Ecto neural progenitor cell (in vitro differentiated cells): Measurements from ENCODE around the gene CKS1B.

Source experiments
- DNase-seq: peaks from one replicate; pipeline ENCODE4 v3.0.0-alpha.2; 2018; ENCODE audit warnings: low spot score

CKS1B gene

DNA sequence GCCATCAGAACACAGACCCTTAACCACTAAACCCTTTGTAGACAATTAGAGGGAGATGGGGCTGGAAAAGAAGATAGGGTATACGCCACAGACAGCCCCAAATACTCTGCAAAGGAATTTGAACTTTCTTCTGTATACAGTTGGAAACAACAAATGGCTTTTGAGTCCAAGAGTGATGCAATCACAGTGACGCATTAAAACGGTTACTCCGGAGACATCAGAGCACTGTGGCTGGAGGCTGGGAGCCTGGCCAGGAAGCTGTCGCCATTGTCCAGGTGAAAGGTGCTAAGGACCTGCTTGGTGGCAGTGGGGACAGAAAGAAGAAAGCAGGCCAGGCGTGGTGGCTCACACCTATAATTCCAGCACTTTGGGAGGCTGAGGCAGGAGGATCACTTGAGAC, 12.8 kb downstream of the CKS1B start:
- DNase-seq, result no peak

DNA sequence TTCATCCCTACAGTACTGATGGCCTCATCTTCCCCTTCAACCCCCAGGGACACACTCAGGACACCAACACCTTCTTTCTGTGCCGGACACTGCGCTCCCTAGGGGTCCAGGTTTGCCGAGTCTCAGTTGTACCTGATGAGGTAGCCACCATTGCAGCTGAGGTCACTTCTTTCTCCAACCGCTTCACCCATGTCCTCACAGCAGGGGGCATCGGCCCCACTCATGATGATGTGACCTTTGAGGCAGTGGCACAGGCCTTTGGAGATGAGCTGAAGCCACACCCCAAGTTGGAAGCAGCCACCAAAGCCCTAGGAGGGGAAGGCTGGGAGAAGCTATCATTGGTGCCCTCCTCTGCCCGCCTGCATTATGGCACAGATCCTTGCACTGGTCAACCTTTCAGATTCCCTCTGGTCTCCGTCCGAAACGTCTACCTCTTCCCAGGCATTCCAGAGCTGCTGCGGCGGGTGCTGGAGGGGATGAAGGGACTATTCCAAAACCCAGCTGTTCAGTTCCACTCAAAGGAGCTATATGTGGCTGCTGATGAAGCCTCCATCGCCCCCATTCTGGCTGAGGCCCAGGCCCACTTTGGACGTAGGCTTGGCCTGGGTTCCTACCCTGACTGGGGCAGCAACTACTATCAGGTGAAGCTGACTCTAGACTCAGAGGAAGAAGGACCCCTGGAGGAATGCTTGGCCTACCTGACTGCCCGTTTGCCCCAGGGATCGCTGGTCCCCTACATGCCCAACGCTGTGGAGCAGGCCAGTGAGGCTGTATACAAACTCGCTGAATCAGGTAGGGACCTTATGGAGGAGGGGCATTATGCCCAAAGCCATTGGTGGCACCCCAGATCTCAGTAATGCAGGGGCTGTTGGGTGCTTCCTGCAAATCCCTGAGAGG, 13.8 kb downstream of the CKS1B start:
- no peak for DNase-seq

DNA sequence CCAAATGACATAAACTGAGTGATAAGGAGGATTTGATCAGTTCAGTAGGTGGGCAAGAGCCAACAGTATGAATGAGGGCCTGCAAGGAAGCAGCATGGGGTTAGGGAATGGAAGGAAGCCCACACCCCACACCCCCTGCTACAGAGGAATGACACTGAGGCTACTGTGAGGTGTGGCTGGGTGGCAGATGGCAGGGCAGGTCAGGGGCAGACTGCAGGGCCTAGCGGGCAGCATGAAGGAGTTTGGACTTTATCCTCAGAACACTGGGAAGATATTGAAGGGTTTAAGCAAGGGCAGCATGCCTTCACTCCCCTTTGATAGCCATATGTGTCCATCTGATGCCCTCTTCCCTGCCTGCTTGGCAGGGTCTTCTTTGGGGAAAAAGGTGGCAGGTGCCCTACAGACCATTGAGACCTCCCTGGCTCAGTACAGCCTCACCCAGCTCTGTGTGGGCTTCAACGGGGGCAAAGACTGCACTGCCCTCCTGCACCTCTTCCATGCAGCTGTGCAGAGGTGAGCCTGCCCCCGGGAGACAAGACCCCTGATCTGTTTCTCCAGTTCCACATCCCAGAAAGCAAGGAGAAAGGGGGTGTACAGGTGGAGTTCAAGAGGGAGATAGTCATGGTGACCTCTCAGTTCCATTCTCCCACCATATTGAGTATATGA, 14.8 kb downstream of the CKS1B start:
- DNase-seq, result no peak

DNA sequence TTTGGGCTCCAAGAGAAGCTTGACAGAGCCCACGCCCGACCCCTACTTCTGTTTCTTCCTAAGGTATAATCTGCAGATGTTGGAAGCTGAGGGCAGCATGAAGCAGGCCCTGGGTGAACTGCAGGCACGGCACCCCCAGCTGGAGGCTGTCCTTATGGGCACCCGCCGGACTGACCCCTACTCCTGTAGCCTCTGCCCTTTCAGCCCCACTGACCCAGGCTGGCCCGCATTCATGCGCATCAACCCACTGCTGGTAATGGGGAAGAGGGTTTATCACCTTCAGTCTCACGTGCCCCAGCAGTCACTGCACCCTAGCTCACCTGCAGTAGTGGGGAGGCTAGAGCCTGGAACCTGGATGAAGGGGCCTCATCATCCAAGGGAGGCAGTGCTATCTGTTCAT, 15.8 kb downstream of the CKS1B start:
- DNase-seq, result no peak

DNA sequence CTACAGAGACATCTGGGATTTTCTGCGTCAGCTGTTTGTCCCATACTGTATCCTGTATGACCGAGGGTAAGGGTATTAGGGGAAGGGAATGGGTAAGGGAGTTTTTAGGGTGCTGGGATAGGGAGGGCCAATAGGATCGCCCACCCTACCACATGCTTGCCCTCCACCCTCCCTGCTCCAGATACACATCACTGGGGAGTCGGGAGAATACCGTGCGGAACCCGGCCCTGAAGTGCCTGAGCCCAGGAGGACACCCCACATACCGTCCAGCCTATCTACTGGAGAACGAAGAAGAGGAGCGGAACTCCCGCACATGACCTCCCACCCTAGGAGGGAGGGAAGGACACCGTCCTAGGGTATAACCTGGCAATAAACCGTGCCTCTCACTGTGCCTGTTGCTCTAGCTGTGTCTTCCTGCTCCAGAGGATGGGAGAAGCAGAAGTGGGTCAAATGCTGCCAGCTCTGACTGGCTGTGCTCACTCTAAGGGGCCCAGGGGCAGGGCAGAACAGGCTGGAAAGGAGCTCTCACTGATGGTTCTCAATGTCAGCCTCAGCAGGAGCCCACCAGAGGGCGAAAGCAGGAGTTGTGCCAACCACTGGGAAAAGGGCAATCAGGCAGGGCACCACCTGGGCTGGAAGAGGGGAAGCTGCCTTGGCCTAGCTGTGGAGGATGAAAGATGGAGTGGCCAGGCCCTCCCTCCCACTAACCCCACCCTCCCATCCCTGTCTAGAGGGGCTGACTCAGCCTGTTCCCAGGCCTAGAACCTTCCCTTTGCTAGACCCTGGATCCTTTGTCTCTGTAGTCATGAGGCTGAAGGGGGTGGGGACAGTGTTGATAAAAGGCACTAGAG, 18.5 kb downstream of the CKS1B start:
- DNase-seq, result peak; percentile 43

DNA sequence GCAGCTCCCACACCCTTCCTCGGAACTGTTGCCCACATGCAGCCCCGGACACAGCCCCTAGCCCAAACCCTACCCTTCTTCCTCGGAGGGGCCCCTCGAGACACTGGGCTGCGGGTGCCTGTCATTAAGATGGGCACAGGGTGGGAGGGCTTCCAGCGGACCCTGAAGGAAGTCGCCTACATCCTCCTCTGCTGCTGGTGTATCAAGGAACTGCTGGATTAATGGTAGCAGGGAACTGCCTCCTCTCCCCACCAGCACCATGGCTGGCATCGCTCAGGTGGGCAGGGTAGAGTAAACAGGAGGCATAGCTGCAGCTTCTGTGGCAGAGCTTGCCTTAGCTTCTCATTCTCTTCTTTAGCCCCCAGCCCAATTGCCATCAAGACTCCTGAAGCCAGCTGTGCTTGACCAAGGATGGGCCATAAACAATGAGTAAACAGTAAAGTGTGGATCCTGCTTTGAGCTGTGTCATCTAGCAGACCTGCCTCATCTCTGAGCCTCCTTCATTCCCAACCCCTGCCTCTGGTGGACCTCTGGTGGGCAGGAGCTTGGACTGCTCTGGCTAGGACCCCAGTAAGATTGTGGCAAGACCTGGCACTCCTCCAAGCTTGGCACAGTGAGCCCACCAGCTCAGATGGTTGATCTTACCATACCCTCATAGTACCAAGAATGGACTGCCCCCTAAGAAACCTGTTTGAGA, 19.2 kb downstream of the CKS1B start, which contains the start of gene LENEP:
TSS of gene LENEP (plus strand) at position 15 of the 697 bp plus-strand sequence. CDS start at position 37, 22 bp downstream.
- DNase-seq, result peak; percentile 19

DNA sequence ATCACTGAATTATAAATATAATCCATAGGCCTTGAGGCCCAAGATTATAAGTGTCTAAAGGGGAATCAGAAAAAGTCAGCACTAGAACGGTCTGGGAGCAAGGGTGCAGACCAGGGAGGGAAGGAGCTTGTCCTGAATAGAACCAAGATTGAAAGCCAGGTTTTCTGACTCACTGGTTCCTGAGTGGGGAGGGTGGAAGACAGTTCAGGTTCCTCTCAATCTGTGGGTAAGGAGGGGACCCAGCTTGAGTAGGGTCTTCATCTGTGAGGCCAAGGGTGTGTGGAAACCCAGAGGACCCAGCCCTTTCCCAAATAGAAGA, 19.7 kb downstream of the CKS1B start:
- DNase-seq, result peak; percentile 31

DNA sequence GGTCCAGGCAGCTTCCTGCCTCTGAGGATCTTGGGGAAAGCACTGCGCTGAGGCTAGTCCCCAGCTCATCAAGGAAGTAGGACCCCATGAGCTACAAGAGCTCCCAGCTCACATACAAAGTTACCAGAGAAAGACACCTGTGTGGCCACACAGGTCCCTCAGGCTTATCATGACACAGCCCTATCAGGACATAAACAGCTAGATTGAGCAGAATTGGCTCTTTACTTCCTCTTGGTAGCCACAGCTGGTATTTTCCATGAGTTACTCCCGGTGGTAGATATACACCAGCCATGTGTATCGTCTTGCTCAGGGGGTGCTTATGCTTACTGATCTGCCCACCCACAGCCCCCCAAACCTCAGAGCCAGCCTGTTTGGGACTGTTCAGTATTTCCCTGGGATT, 20.1 kb downstream of the CKS1B start:
- DNase-seq, result peak; percentile 32

DNA sequence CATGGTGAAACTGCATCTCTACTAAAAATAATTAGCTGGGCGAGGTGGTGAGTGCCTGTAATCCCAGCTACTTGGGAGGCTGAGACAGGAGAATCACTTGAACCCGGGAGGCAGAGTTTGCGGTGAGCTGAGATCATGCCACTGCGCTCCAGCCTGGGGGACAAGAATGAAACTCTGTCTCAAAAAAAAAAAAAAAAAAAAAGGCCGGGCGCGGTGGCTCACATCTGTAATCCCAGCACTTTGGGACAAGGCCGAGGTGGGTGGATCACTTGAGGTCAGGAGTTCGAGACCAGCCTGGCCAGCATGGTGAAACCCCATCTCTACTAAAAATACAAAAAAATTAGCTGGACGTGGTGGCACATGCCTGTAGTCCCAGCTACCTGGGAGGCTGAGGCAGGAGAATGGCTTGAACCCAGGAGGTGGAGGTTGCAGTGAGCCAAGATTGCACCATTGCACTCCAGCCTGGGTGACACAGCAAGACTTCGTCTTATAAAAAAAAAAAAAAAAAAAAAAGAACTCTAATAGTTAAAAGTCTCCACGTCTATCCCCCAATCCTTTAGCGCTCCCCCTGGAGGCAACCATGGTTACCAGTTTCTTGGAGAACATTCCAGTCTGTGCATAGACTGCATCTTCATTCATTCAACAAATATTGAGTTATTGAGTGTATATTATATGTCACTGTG, 21.0 kb downstream of the CKS1B start:
- DNase-seq, result peak; percentile 52

DNA sequence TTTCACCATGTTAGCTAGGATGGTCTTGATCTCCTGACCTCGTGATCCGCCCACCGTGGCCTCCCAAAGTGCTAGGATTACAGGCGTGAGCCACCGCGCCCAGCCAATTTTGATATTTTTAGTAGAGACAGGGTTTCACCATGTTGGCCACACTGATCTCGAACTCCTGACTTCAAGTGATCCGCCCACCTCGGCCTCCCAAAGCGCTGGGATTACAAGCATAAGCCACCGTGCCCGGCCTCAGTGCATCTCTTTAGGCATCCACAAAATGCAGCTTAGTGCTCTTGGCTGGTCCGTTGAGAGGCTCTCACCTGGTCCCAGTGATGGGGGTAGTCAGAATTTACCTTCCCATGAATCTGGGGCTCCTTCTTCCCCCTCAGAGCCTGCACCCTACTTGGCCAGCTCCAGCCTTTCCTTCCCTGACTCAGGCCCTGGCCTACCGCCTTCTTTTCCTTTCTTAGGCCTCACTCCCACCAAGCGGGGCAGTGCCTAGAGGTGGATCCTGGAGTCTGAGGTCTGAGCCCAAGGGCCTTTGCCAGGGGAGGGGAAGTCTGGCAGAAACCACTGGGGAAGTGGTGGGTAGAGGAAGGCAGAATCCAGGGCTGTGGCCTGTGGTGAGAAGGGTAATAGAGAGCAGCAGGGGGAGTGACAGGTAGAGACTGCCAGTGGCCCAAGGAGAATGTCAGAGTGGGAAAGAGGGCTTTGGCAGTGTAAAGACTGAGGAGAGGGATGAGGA, 22.7 kb downstream of the CKS1B start:
- peak; percentile 39 for DNase-seq

DNA sequence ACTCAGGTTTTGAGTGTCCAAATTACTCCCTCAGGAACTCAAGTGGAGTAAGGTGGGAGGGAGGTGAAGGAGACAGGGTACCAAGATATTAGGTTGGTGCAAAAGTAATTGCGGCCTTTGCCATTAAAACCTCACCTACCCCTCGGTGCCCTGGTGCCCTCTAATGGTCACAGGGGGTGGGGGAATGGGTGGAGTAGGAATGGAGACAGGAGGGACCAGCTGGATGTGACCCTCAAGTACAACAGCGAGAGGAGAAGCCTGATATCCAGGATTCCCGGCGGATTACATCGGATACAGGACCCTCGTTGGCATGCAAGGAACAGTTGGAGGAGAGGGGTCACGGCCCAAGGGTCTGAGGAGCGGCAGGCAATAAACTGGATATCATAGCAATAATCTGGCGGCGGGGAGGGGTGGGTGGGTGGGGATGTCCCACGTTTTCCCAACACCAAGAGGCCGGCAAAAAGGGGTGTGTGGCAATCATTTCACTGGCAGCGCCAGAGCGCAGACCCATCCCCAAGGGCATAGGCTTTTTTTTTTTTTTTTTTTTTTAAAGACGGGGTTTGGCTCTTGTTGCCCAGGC, 23.8 kb downstream of the CKS1B start:
- DNase-seq, result peak; percentile 39

DNA sequence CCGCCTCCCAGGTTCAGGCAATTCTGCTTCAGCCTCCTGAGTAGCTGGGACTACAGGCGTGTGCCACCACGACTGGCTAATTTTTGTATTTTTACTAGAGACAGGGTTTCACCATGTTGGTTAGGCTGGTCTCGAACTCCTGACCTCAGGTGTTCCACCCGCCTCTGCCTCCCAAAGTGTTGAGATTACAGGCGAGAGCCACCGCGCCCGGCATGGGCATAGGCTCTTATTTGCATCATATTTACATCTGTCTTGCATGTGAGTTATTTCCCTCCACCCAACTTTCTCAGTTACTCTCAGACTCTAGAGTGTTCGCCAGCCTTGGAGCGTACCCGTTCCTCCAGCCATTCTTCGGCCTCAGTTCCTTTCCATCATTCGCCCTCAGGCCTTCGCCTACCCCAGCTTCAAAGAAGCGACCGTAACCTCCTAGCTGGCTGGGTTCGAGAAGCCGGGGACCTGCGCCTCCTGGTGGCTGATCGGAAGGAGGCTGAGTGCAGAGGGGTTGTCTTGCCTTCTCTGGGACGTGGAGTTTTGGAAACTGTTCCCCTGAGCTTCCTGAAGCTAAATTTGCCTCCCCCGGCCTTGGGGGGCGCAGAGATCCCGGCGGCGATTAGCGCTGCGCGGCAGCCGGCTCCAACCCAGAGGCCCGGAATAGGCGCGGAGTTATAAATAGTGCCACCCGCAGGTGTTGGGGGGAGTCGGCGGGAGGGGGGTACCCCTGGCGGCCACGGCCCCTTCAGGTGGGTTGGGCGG, 24.5 kb downstream of the CKS1B start:
- DNase-seq, result peak; percentile 88

DNA sequence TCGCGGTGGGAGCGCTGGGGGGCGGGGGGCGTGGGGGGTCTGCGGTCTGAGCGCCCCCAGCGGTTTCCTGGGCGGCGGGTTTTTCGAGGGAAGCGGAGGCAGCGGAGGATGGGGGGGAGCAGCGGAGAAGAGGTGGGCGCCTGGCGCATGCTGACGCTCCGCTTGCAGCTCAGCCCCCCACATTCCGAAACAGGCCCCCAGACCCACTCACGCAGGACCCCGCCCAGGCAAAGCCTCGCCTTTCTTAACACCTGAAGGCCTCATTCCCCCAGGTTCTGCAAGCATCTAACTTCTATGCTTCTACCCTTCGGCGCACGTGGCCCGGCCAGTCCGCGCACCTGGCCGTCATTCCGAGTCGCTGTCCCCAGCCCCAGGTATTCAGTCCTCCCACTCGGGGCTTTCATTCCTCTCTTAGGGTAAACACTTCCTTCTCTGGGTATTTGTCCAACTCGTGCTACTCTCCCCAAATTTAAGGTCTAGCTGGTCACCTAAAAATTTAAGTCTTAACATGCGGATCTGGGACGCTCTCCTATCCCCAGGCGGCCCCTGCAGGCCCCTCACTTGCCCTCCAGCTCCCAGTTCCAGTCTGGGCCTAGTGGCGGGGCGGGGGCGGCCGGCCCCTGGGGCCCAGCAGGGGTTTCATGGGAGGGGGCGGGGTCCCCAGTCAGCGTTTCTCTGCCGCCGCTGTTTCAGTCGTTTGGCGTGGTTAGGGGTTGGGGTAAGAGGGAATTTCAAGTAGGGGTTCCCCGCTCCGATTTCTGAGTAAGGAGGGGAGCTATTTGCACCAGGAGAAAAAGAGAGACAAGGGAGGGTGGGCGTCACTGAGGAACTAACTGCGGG, 25.3 kb downstream of the CKS1B start:
- peak; percentile 75 for DNase-seq

DNA sequence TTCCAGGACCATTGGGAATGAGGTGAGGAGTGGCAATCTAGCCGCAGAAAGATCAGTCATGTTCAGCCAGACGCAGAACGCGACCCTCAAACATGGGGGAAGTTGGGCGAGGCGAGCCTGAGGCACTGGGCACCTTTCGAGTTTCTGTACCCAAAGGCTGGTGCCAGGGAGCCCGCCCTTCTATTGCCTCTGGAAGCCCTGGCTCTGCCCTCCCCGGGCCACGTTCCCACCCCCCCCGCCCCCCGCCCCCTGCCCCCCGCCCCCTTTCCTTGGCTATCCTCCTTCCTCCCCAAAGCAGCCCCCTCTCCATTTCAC, 25.9 kb downstream of the CKS1B start:
- DNase-seq, result no peak

DNA sequence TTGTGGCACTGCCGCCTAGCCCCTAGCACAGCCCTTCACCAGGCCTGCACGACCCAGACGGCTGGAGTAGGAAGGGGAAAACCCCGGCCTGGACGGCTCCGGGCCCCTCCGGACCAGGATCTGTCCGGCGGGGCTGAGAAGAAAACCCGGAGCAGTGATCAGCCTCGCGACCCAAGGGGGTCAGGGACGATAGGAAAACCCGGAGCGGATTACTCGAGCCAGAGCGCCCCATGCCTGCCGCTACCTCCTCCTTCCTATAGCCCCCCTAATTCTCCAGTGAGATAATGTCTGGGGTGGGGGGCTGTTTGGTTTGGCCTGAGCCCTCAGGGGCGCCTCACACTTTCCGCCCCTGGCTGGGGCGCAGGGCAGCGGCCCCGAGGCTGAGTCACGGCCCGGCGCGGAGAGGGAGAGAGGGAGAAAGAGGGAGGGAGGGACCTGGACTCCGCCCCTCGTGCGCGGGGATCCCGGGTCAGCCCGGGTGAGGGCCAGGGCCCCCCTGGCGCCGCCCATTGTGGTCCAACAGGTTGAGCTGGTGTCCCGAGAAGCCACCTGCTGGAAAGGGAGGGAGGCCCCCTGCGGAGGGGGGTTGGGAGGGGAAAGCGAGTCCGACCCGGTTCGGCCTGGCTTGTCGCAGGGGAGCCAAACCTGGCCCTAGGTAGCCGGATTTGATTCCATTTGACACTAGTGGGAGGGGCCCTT, 26.4 kb downstream of the CKS1B start:
- peak; percentile 95 for DNase-seq

DNA sequence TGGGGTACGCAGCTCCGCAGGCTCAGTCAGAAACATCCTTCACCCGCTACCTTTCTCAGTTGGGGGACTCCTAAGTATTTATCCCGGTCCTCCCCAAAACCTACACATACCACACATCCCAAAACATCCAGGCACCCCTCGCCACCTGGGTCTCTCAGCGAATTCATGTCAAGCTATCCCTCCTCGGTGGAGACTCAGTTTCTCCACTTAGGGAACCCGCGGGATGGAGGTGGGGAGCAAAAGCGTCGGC, 26.9 kb downstream of the CKS1B start:
- DNase-seq, result no peak

DNA sequence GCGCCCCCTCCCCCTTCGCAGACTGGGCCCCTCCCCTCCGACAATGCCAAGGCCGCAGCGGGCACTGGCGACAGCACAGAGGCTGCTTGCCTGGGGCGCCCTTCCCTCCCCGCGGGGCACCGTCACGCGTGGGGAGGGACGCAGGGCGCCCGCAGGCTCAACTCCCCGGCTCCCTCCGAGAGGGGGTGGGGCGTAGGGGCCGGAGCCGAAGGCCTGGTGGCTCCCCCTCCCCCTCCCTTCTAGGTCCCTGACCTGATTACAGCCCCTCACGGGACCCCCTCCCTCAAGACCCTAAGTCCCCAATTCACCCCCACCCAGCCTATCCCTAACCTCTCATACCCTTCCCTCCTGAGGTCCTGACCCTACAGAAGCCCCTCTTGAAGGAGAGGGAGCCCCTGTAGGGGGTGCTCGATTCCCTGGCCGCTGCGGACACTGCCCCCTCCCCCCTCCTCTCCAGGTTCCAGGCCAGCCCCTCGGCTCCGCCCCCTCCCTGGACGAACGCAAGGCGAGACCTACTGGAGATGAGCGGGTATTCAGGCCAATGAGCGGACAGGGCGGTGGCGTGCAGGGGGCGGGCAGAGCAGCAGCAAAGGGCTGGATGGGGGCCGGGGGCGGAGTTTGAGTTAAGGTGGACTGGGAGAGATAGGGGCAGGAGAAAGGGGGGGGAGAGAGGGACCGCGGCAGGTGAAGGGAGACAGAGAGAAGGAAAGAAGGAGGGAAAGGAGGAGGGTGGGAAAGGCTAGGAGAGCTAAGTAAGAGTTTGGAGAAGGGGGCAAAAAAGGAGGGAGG, 27.4 kb downstream of the CKS1B start:
- peak; percentile 99 for DNase-seq
